Mucosa of descending colon (tissue), 3 donors: ENCODE results near the gene RALGAPA2. TPM values are rescaled to one million over a fixed set of nuclear protein-coding genes. Genes with fewer than 3 reads are reported as not detected.

Experiments
- ATAC-seq: fragments of 200-7000 bp; cut with Tn5 transposase; one replicate; pipeline ENCODE4 v1.9.1; 2020; ENCODE audit warnings: mild to moderate bottlenecking, moderate library complexity
- DNase-seq, 3 donors: peaks; one replicate each; pipeline ENCODE4 v3.0.0-alpha.2; 2020
- H3K36me3 ChIP-seq: fragments of 200-600 bp; one replicate; pipeline ENCODE4 v1.8.0; 2021; ENCODE audit warnings: low read depth, mild to moderate bottlenecking
- H3K4me1 ChIP-seq: fragments of 200-600 bp; one replicate; pipeline ENCODE4 v1.8.0; 2021; ENCODE audit warnings: low read depth, mild to moderate bottlenecking
- H3K4me3 ChIP-seq: fragments of 200-600 bp; one replicate; pipeline ENCODE4 v1.8.0; 2021; ENCODE audit warnings: mild to moderate bottlenecking
- H3K9me3 ChIP-seq: fragments of 200-600 bp; one replicate; pipeline ENCODE4 v1.8.0; 2021; ENCODE audit warnings: mild to moderate bottlenecking
- CTCF ChIP-seq: fragments of 200-600 bp; IDR thresholded peaks from one replicate; pipeline ENCODE4 v1.8.0; 2022; ENCODE audit warnings: antibody characterized with exemption, mild to moderate bottlenecking
- intact Hi-C, 2 donors: fragments of 100-400 bp; cut with DNase I in 1 of 2; cut with micrococcal nuclease in 1 of 2; formaldehyde crosslinking; loops; one replicate each; pipeline versions ENCODE4 v1.11.0 to v1.11.1; 2022; cut with DNase I, micrococcal nuclease
- total RNA-seq, 3 donors: library from RNA; stranded (reverse); fragmentation: NEBNext Ultra II Directional in 2 of 3; extraction: Animal tissue kit (Norgen Biotek cat#: 25700) in 2 of 3; gene quantifications; one replicate each; pipeline versions ENCODE4 v1.2.1 to v1.2.4, GENCODE V29; 2021 to 2023
- donor health status: DM: no; HTN: no; CAD: no; lungs with moderate emphysema.
- donor health status: DM: no; HTN: no; CAD: no.
- donor health status: DM: no; HTN: yes; CAD: no.

Gene RALGAPA2
- total RNA-seq, 3 donors from 2014 or later, result 46.3 to 85.9 (median 66.9) TPM

GRCh38 chr20:20638878-20639277 lies 73.6 kb downstream of the RALGAPA2 start:
- intact Hi-C loops, result no loop called here
- no peak for DNase-seq
- Histone ChIP-seq H3K4me1 (no peaks in the 10 kb centered on the region), H3K9me3 (no peaks in the 10 kb centered on the region), H3K36me3 (no peaks in the 10 kb centered on the region), H3K4me3 (no peak overlapping the region)
- no peak for ATAC-seq
- TF ChIP-seq CTCF, result no peak

- TF ChIP-seq CTCF, result no peak
- DNase-seq (no peak), ATAC-seq (no peak)
- Histone ChIP-seq H3K9me3 (no peaks in the 10 kb centered on the region), H3K36me3 (no peaks in the 10 kb centered on the region), H3K4me3 (no peak overlapping the region), H3K4me1 (no peaks in the 10 kb centered on the region)
- intact Hi-C loops, result no loop called here
Measured at GRCh38 chr20:20637998-20638725, 74.3 kb downstream of the RALGAPA2 start.

GRCh38 chr20:20635006-20635405 lies 77.4 kb downstream of the RALGAPA2 start:
- Histone ChIP-seq H3K9me3 (no peaks in the 10 kb centered on the region), H3K36me3 (no peaks in the 10 kb centered on the region), H3K4me3 (no peak overlapping the region), H3K4me1 (no peaks in the 10 kb centered on the region)
- no peak for DNase-seq
- intact Hi-C loops, result no loop called here
- ATAC-seq, result no peak
- TF ChIP-seq CTCF, result no peak

- ATAC-seq (no peak), DNase-seq (no peak)
- Histone ChIP-seq H3K4me1 (no peaks in the 10 kb centered on the region), H3K9me3 (no peaks in the 10 kb centered on the region), H3K4me3 (no peak overlapping the region), H3K36me3 (no peaks in the 10 kb centered on the region)
- intact Hi-C loops, result no loop called here
- no peak for TF ChIP-seq CTCF
Measured at GRCh38 chr20:20632644-20633043, 79.8 kb downstream of the RALGAPA2 start.

GRCh38 chr20:20630551-20630950 lies 81.9 kb downstream of the RALGAPA2 start:
- H3K9me3 ChIP-seq, result no peaks in the 10 kb centered on the region
- H3K36me3 ChIP-seq, result no peaks in the 10 kb centered on the region
- intact Hi-C loops, result no loop called here
- no peak overlapping the region for H3K4me3 ChIP-seq
- H3K4me1 ChIP-seq, result no peaks in the 10 kb centered on the region
- no peak for TF ChIP-seq CTCF
- DNase-seq, result no peak
- ATAC-seq, result no peak
